Measurements from ENCODE around the gene ZNF493. TPM values are rescaled to one million over a fixed set of nuclear protein-coding genes. Genes with fewer than 3 reads are reported as not detected.
A peak's percentile ranks its signal among the peaks of the same experiment; 100 is the strongest.

The ZNF493 gene
- 3.5 and 11.4 TPM in 2 replicates for total RNA-seq

- DNase-seq (ENCODE audit: extremely low read depth, low read depth, low spot score), result peak; percentile 68
Measured at GRCh38 chr19:21396893-21397572, at the start of gene ZNF493. ZNF493 (plus strand) TSS chr19:21397133; CDS start chr19:21397238, 105 bp downstream.

GRCh38 chr19:21352830-21353229, 44.1 kb upstream of the ZNF493 start:
- DNase-seq (ENCODE audit: extremely low read depth, low read depth, low spot score), result no peak

- peak; percentile 89 for DNase-seq (ENCODE audit: extremely low read depth, low read depth, low spot score)
Measured at GRCh38 chr19:21358768-21359451, 38.0 kb upstream of the ZNF493 start, which contains the start of gene ZNF738. ZNF738 (plus strand) TSS chr19:21359000; CDS start chr19:21359141, 141 bp downstream.

DNA sequence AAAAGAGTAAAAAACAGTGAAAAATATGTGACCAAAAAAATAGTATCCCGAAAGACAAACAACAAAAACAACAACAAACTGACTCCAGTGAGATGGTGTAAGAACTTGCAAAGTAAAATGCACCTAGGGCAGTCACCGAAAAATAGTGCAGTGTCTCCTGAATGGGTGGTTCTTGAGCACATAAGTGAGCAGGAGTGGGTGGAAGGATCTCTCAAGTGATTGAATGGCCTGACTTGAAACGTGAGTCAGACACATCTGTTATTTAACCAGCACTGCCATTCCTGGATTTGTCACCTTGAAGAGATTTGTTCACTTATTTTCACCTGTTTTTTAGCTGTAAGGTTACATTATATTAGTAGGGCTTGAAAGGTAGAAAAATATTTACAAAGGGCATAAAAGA, 34.6 kb upstream of the ZNF493 start:
- no peak for DNase-seq (ENCODE audit: extremely low read depth, low read depth, low spot score)

GRCh38 chr19:21383980-21384582, 12.9 kb upstream of the ZNF493 start:
- no peak for DNase-seq (ENCODE audit: extremely low read depth, low read depth, low spot score)

GRCh38 chr19:21396121-21396520, 812 bp upstream of the ZNF493 start:
- no peak for DNase-seq (ENCODE audit: extremely low read depth, low read depth, low spot score)

- no peak for DNase-seq (ENCODE audit: extremely low read depth, low read depth, low spot score)
Measured at GRCh38 chr19:21398851-21399250, 1.9 kb downstream of the ZNF493 start.

DNA sequence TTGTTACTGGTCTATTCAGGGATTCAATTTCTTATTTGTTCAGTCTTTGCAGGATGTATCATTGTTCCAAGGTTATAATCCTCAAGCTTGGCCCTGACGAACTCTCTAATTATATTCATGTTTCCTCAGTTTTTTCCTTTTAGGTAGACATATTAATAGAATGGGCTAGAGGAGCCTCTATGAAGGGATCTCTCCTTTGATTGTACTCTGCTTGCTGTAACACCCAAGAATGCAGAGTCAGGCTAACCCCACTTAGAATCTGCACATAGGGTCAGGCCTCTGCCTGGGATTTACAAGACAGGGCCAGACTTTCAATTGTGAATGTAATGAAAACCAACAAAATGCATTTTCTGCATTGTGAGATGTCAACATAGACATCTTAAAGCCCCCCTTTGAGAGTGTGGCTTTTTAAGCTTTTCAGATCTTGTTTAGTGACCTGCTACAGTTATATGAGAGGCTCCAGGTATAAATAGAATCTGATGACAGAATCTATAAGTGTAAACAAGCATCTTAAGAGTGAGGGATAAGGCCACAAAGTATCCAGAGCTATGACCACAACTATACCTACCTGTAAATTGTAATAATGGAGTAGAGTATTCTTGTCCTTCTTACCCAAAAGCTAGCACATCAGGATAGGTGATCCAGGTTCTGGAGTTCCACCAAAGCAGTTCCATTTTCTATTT, 5.5 kb downstream of the ZNF493 start:
- no peak for DNase-seq (ENCODE audit: extremely low read depth, low read depth, low spot score)

DNA sequence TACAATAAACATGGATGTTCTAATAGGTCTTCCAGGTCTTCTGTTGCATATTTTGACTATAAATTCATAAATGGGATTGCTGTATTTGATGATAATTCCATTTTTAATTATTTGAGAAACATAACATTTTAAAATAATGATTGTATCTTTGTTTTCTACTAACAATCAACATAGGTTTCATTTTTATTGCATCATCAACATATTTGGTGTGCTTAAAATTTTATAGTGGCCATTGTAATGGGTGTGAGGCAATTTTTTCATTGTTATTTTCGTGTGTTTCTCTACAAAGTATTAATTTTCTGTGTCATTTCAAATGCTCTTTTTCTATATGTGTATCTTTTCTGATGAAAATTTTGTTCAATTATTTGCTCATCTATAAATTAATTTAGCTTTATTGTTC, 13.2 kb downstream of the ZNF493 start:
- no peak for DNase-seq (ENCODE audit: extremely low read depth, low read depth, low spot score)

DNA sequence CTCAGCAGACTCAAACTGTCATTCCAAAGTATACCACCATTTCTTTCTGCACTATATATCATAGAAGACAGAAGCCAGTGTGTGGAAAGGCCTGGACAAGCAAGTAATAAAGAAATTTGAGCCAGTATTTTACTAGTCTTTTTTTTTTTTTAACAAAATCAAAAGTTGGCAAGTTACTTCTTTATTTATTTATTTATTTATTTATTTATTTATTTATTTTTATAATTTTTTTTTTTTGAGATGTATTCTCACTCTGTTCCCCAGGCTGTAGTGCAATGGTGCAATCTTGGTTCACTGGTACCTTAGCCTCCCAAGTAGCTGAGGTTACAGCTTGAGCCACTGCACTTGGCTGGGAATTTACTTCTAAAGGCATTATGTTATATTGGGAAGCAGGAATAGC, 25.3 kb downstream of the ZNF493 start:
- no peak for DNase-seq (ENCODE audit: extremely low read depth, low read depth, low spot score)

- no peak for DNase-seq (ENCODE audit: extremely low read depth, low read depth, low spot score)
Measured at GRCh38 chr19:21423057-21424041, 26.4 kb downstream of the ZNF493 start.

GRCh38 chr19:21430675-21431074, 33.7 kb downstream of the ZNF493 start:
- DNase-seq (ENCODE audit: extremely low read depth, low read depth, low spot score), result no peak

DNA sequence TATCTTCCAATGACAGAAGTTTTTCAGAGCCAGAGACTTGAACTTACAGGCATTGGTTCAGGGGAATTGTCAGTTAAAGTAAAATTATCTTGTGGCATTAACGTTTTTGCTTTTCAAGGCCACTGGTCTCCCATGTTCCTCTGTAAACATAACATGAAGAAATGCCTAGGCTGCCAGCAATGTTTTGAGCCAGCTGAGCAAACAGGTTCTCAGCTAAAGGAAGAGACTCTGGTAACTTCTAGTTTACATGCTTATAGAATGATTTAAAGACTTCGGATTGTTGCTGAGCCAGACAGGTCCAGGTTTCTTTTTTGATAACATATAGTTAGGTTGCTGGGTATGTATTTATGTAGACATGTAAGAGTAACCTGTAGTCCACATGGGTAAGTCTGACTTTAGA, 35.7 kb downstream of the ZNF493 start:
- DNase-seq (ENCODE audit: extremely low read depth, low read depth, low spot score), result no peak

DNA sequence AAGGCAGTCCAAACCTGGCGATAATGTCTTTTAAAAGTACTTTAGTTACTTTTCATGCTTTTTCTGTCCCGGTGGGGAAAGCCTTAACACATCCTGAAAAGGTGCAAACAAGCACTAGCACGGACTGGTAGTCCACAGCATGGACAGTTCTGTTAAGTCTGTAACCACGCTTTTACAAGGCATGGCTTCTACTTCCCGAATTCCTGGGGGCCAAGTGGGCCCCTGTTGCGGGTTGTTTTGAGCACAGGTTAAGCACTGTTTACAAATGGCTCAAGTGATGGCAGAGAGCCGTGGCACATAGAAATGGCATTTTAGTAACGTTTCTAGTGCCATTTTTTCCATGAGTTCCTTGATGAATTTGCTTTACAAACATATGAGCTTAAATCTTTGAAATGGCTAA, 37.6 kb downstream of the ZNF493 start:
- DNase-seq (ENCODE audit: extremely low read depth, low read depth, low spot score), result no peak

DNA sequence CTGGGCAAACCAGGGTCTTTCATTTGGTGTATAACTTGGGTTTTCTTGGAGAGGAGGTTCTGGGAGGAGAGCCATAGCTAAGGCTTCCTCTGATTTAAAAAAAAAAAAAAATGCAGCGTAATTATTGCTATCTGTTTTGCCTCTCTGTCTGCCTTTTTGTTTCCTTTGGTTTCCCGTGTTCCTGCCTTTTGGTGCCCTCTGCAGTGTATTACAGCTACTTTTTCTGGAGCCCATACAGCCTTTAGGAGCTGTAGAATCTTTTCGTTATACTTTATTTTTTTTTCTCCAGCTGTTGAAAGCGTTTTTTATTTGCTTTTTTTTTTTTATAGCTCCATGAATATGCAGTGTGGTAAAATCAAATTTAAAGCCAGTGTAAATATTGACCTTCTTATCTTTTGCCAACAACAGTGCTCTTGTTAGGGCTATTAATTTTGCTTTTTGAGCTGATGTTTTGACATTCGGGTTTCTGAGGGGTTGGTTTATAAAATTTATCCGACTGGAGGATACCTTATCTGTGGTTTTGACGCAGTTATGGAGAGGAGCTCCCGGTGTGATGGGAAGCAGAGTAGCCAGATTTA, 38.1 kb downstream of the ZNF493 start:
- no peak for DNase-seq (ENCODE audit: extremely low read depth, low read depth, low spot score)

GRCh38 chr19:21439201-21439751, 42.3 kb downstream of the ZNF493 start:
- no peak for DNase-seq (ENCODE audit: extremely low read depth, low read depth, low spot score)

DNA sequence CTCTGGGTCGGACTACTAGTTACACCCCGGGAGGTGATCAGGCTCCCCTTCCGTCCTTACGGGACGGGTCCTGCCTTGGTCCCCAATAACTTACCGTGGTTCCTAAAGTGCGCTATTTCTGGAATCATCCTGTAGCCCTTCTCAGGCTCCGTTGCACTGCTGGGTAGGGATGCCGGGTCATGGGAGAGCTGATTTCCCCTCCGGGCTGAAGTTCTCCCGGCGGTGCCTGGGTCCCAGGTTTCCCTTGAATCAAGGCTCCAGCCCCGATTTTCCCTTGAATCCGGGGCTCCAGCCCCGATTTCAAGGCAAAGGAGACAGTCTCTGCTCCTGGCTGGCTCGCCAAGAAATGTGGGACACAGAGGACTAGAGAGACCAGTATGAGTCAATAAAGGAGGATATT, 43.4 kb downstream of the ZNF493 start:
- DNase-seq (ENCODE audit: extremely low read depth, low read depth, low spot score), result no peak

DNA sequence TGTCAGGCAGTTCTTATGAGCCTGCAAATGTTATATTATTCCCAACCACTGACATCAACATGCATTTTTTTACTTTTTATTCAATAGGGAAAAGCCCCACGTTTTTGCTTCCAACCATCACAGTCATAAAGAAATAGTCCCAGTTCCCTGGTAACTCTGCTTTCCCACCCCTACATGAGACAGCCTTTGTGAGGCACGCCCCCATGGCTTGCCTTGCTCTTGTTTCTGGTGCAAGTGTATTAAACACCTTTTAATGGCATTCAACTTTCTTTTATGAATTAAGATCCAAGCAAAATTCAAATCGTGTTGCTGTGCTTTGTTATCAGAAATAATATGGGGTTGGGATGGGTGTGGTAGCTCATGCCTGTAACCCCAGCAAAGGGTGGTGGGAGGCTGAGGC, 54.3 kb downstream of the ZNF493 start:
- no peak for DNase-seq (ENCODE audit: extremely low read depth, low read depth, low spot score)

- no peak for DNase-seq (ENCODE audit: extremely low read depth, low read depth, low spot score)
Measured at GRCh38 chr19:21454901-21455300, 58.0 kb downstream of the ZNF493 start.

DNA sequence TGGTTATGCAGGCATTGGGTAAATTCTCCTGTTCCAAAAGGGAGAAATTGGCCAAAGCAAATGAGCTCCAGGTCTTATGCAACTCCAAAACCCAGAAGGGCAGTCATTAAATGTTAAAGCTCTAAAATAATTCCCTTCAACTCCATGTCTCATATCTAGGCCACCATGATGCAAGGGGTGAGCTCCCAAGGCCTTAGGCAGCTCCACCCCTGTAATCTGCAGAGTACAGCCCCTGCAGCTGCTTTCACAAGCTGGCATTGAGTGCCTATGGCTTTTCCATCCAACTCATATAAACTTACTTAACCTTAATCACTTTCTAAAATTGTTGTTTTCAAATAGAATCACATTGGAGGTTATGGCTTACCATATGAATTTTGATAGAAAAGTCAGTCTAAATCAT, 63.8 kb downstream of the ZNF493 start:
- no peak for DNase-seq (ENCODE audit: extremely low read depth, low read depth, low spot score)

All from glomerular endothelial cell (primary cell).